SH-SY5Y (cell line): Measurements from ENCODE around the gene DLGAP1.

Experiments used
- GATA2 ChIP-seq: IDR thresholded peaks from 2 replicates; pipeline ENCODE4 v1.6.1; 2011; ENCODE audit warnings: mild to moderate bottlenecking, low read depth, low read length
- GATA3 ChIP-seq: IDR thresholded peaks from 2 replicates; pipeline ENCODE4 v1.6.1; 2011; ENCODE audit warnings: low read depth, mild to moderate bottlenecking, low read length, moderate library complexity

- TF ChIP-seq GATA3 (no peak), GATA2 (no peak)
Observed at GRCh38 chr18:3911413-3911812, 543.7 kb downstream of the DLGAP1 start.
